SK-N-SH treated with all-trans-retinoic acid at 6 μM for 48 hours (cell line): ENCODE results near the gene MVB12B.
A peak's percentile ranks its signal among the peaks of the same experiment; 100 is the strongest.

Experiments used
- ATAC-seq: fragments of 200-7000 bp; cut with Tn5 transposase; 3 replicates; pipeline ENCODE4 v1.9.1; 2020; ENCODE audit warnings: mild to moderate bottlenecking, moderate library complexity
- ARNTL ChIP-seq: fragments of 450-650 bp; formaldehyde crosslinking; IDR thresholded peaks from 2 replicates; pipeline ENCODE4 v1.5.0; 2020; ENCODE audit warnings: low read depth, mild to moderate bottlenecking, moderate library complexity, borderline replicate concordance
- BACH2 ChIP-seq: fragments of 250-450 bp; sonication (Bioruptor Pico); IDR thresholded peaks from 2 replicates; pipeline ENCODE4 v1.9.0; 2021; ENCODE audit warnings: mild to moderate bottlenecking, borderline replicate concordance
- CREB5 ChIP-seq: fragments of 250-450 bp; sonication (Bioruptor Pico); IDR thresholded peaks from 2 replicates; pipeline ENCODE4 v1.5.1; 2020; ENCODE audit warnings: low read depth, mild to moderate bottlenecking, moderate library complexity
- CSDC2 ChIP-seq: fragments of 250-450 bp; sonication (Bioruptor Pico); IDR thresholded peaks from 2 replicates; pipeline ENCODE4 v1.5.0; 2020; ENCODE audit warnings: mild to moderate bottlenecking, moderate library complexity
- CSRNP3 ChIP-seq: fragments of 250-450 bp; sonication (Bioruptor Pico); IDR thresholded peaks from 2 replicates; pipeline ENCODE4 v1.5.1; 2021; ENCODE audit warnings: mild to moderate bottlenecking, moderate library complexity
- ESRRG ChIP-seq: fragments of 250-450 bp; sonication (Bioruptor Pico); IDR thresholded peaks from 2 replicates; pipeline ENCODE4 v1.6.1; 2021; ENCODE audit warnings: mild to moderate bottlenecking
- GLIS3 ChIP-seq: fragments of 250-450 bp; sonication (Bioruptor Pico); IDR thresholded peaks from 2 replicates; pipeline ENCODE4 v1.5.0; 2020; ENCODE audit warnings: mild to moderate bottlenecking, moderate library complexity
- ISL1 ChIP-seq: fragments of 250-450 bp; sonication (Bioruptor Pico); IDR thresholded peaks from 2 replicates; pipeline ENCODE4 v2.1.2; 2022; ENCODE audit warnings: mild to moderate bottlenecking, moderate library complexity
- POU6F1 ChIP-seq: fragments of 250-450 bp; sonication (Bioruptor Pico); IDR thresholded peaks from 2 replicates; pipeline ENCODE4 v1.8.0; 2021; ENCODE audit warnings: low read depth, mild to moderate bottlenecking, moderate library complexity, borderline replicate concordance
- PPARA ChIP-seq: fragments of 250-450 bp; sonication (Bioruptor Pico); IDR thresholded peaks from 2 replicates; pipeline ENCODE4 v1.5.0; 2020; ENCODE audit warnings: mild to moderate bottlenecking, borderline replicate concordance
- RARB ChIP-seq: fragments of 250-450 bp; sonication (Bioruptor Pico); IDR thresholded peaks from 2 replicates; pipeline ENCODE4 v1.8.0; 2021; ENCODE audit warnings: mild to moderate bottlenecking, moderate library complexity
- SNAI2 ChIP-seq: fragments of 250-450 bp; sonication (Bioruptor Pico); IDR thresholded peaks from 2 replicates; pipeline ENCODE4 v1.5.0; 2020; ENCODE audit warnings: mild to moderate bottlenecking, moderate library complexity
- TOX ChIP-seq: fragments of 250-450 bp; sonication (Bioruptor Pico); IDR thresholded peaks from 2 replicates; pipeline ENCODE4 v1.8.0; 2021; ENCODE audit warnings: mild to moderate bottlenecking, moderate library complexity, borderline replicate concordance
- TSHZ2 ChIP-seq: fragments of 250-450 bp; sonication (Bioruptor Pico); IDR thresholded peaks from 2 replicates; pipeline ENCODE4 v1.5.0; 2020; ENCODE audit warnings: mild to moderate bottlenecking, moderate library complexity
- ZC3H10 ChIP-seq: fragments of 250-450 bp; sonication (Bioruptor Pico); IDR thresholded peaks from 2 replicates; pipeline ENCODE4 v1.5.1; 2021; ENCODE audit warnings: mild to moderate bottlenecking, moderate library complexity
- ZFP3 ChIP-seq: fragments of 250-450 bp; sonication (Bioruptor Pico); IDR thresholded peaks from 2 replicates; pipeline ENCODE4 v1.5.0; 2020; ENCODE audit warnings: mild to moderate bottlenecking, moderate library complexity
- ZFP30 ChIP-seq: fragments of 450-650 bp; formaldehyde crosslinking; IDR thresholded peaks from 2 replicates; pipeline ENCODE4 v1.5.0; 2022; ENCODE audit warnings: mild to moderate bottlenecking, moderate library complexity
- ZNF565 ChIP-seq: fragments of 450-650 bp; formaldehyde crosslinking; conservative IDR thresholded peaks from 2 replicates; pipeline ENCODE4 v1.5.0; 2020; ENCODE audit warnings: low read depth, mild to moderate bottlenecking, moderate library complexity
- ZNF8 ChIP-seq: fragments of 450-650 bp; formaldehyde crosslinking; IDR thresholded peaks from 2 replicates; pipeline ENCODE4 v1.5.0; 2020; ENCODE audit warnings: mild to moderate bottlenecking, moderate library complexity

Gene MVB12B

GRCh38 chr9:126302730-126303129 lies 23.9 kb upstream of the MVB12B start:
- TF ChIP-seq TOX (CRISPR knock-in tag), result no peak
- no peak for TF ChIP-seq ARNTL (CRISPR knock-in tag)
- no peak for TF ChIP-seq ZNF8 (CRISPR knock-in tag)
- no peak for TF ChIP-seq CSDC2
- no peak for TF ChIP-seq ZC3H10 (CRISPR knock-in tag)
- TF ChIP-seq CSRNP3 (CRISPR knock-in tag), result no peak
- no peak for TF ChIP-seq ESRRG
- TF ChIP-seq TSHZ2 (CRISPR knock-in tag), result no peak
- no peak for TF ChIP-seq BACH2 (CRISPR knock-in tag)
- TF ChIP-seq CREB5 (CRISPR knock-in tag), result no peak
- TF ChIP-seq RARB, result no peak
- no peak for TF ChIP-seq SNAI2 (CRISPR knock-in tag)
- TF ChIP-seq PPARA, result no peak
- TF ChIP-seq GLIS3 (CRISPR knock-in tag), result no peak
- TF ChIP-seq ISL1 (CRISPR knock-in tag), result no peak
- no peak for TF ChIP-seq ZFP3 (CRISPR knock-in tag)
- no peak for TF ChIP-seq ZFP30
- TF ChIP-seq POU6F1 (CRISPR knock-in tag), result no peak
- no peak for TF ChIP-seq ZNF565 (CRISPR knock-in tag)
- TF ChIP-seq, all 23 proteins: peak for 0
- ATAC-seq, result no peak

- TF ChIP-seq PPARA, result no peak
- TF ChIP-seq CREB5 (CRISPR knock-in tag), result no peak
- TF ChIP-seq TOX (CRISPR knock-in tag), result no peak
- no peak for TF ChIP-seq SNAI2 (CRISPR knock-in tag)
- TF ChIP-seq ZC3H10 (CRISPR knock-in tag), result no peak
- no peak for TF ChIP-seq ESRRG
- TF ChIP-seq ZNF565 (CRISPR knock-in tag), result no peak
- TF ChIP-seq CSDC2, result no peak
- TF ChIP-seq CSRNP3 (CRISPR knock-in tag), result no peak
- TF ChIP-seq, all 23 proteins: peak for 0
Observed at GRCh38 chr9:126303488-126303887, 23.1 kb upstream of the MVB12B start.

GRCh38 chr9:126304207-126304970 lies 22.2 kb upstream of the MVB12B start:
- no peak for ATAC-seq
- no peak for TF ChIP-seq POU6F1 (CRISPR knock-in tag)
- no peak for TF ChIP-seq ESRRG
- no peak for TF ChIP-seq ZFP3 (CRISPR knock-in tag)
- TF ChIP-seq CSRNP3 (CRISPR knock-in tag), result no peak
- no peak for TF ChIP-seq ZNF8 (CRISPR knock-in tag)
- no peak for TF ChIP-seq TSHZ2 (CRISPR knock-in tag)
- no peak for TF ChIP-seq ZC3H10 (CRISPR knock-in tag)

More at GRCh38 chr9:126303488-126303887, 23.1 kb upstream of the MVB12B start:
- ATAC-seq, result peak; percentile 49; the same call in 2 of the 3 replicates
